ENCODE measurements around the gene MTF2. TPM values are rescaled to one million over a fixed set of nuclear protein-coding genes. Genes with fewer than 3 reads are reported as not detected.

Gene MTF2
- total and polyA plus RNA-seq, 9 of the 15 experiments (the other 6 are each of a cell fraction or from before 2014, with no cell fraction given) = 29.3 to 124 (median 57.7) TPM

- TF ChIP-seq ZHX1 (conservative IDR thresholded peaks at IDR 0.05; ENCODE audit: low read length) (no peak), CBX2 (IDR thresholded peaks at IDR 0.05; ENCODE audit: insufficient read depth, low read length, poor library complexity, severe bottlenecking) (no peak), JUND (IDR thresholded peaks at IDR 0.05; ENCODE audit: borderline replicate concordance, low read depth, low read length) (0 out of 2 replicates have a peak, but pooled peaks have one; percentile 12), JUND (tag; IDR thresholded peaks at IDR 0.05; ENCODE audit: borderline replicate concordance, low read depth, low read length) (no peak; the same call in 2 of the 3 replicates), ZNF311 (CRISPR knock-in tag; IDR thresholded peaks at IDR 0.05) (no peak), HBP1 (CRISPR knock-in tag; IDR thresholded peaks at IDR 0.05) (no peak), TAF9B (IDR thresholded peaks at IDR 0.05; ENCODE audit: partially characterized antibody) (no peak), ZNF75A (CRISPR knock-in tag; IDR thresholded peaks at IDR 0.05) (no peak), ZNF592 (IDR thresholded peaks at IDR 0.05) (0 out of 2 replicates have a peak, but pooled peaks have one; percentile 12), HSF4 (CRISPR knock-in tag; IDR thresholded peaks at IDR 0.05; ENCODE audit: borderline replicate concordance) (no peak), TBP (optimal IDR thresholded peaks at IDR 0.05; ENCODE audit: low read depth, low read length) (no peak), FOXM1 (IDR thresholded peaks at IDR 0.05; ENCODE audit: low read depth) (no peak), FOXM1 (CRISPR knock-in tag; IDR thresholded peaks at IDR 0.05; ENCODE audit: low read depth) (no peak), ETS1 (conservative IDR thresholded peaks at IDR 0.05; ENCODE audit: control insufficient read depth, low read depth, low read length) (no peak), MAFG (tag; conservative IDR thresholded peaks at IDR 0.05) (0 out of 2 replicates have a peak, but pooled peaks have one; percentile 20), NFE2 (IDR thresholded peaks at IDR 0.05; ENCODE audit: low read depth) (peak; percentile 53; the same call in 1 of the 2 replicates), SUPT5H (IDR thresholded peaks at IDR 0.05) (no peak), ZNF766 (CRISPR knock-in tag; conservative IDR thresholded peaks at IDR 0.05) (0 out of 2 replicates have a peak, but pooled peaks have one; percentile 43)
These were observed 45.3 kb upstream of the MTF2 start (continued) for GRCh38 chr1:93033785-93034184.

All from K562 (cell line).